ENCODE results near the gene TYRO3.

TYRO3 gene

GRCh38 chr15:41597787-41598186 lies 38.8 kb downstream of the TYRO3 start:
- Mint-ChIP-seq H3K4me3 (no peak overlapping the region), H3K27me3 (peaks cover 6% of the 10 kb centered on the region), H3K4me1 (ENCODE audit: low read depth) (no peaks in the 10 kb centered on the region), H3K9me3 (no peaks in the 10 kb centered on the region), H3K27ac (no peak overlapping the region), H3K36me3 (ENCODE audit: low read depth) (no peaks in the 10 kb centered on the region)

- Mint-ChIP-seq H3K36me3 (ENCODE audit: low read depth) (no peaks in the 10 kb centered on the region), H3K27ac (no peak overlapping the region), H3K4me1 (ENCODE audit: low read depth) (peaks cover 5% of the 10 kb centered on the region), H3K9me3 (no peaks in the 10 kb centered on the region), H3K27me3 (peaks cover 5% of the 10 kb centered on the region), H3K4me3 (no peak overlapping the region)
These were observed 40.0 kb downstream of the TYRO3 start for GRCh38 chr15:41599061-41599460.

- no peaks in the 10 kb centered on the region for H3K9me3 Mint-ChIP-seq
- peaks cover 12% of the 10 kb centered on the region for H3K27me3 Mint-ChIP-seq
- no peak overlapping the region for H3K4me3 Mint-ChIP-seq
- peaks cover 10% of the 10 kb centered on the region for H3K4me1 Mint-ChIP-seq (ENCODE audit: low read depth)
- H3K27ac Mint-ChIP-seq = no peak overlapping the region
- no peaks in the 10 kb centered on the region for H3K36me3 Mint-ChIP-seq (ENCODE audit: low read depth)
These were observed 44.5 kb downstream of the TYRO3 start for GRCh38 chr15:41603411-41603935.

GRCh38 chr15:41603941-41604911 lies 45.2 kb downstream of the TYRO3 start:
- Mint-ChIP-seq H3K27me3 (peaks cover 12% of the 10 kb centered on the region), H3K36me3 (ENCODE audit: low read depth) (no peaks in the 10 kb centered on the region), H3K4me3 (peak overlapping the region; percentile 37), H3K27ac (no peak overlapping the region), H3K4me1 (ENCODE audit: low read depth) (peaks cover 10% of the 10 kb centered on the region), H3K9me3 (no peaks in the 10 kb centered on the region)

- Mint-ChIP-seq H3K36me3 (ENCODE audit: low read depth) (no peaks in the 10 kb centered on the region), H3K4me1 (ENCODE audit: low read depth) (peaks cover 10% of the 10 kb centered on the region), H3K4me3 (no peak overlapping the region), H3K27ac (no peak overlapping the region), H3K9me3 (no peaks in the 10 kb centered on the region), H3K27me3 (peaks cover 16% of the 10 kb centered on the region)
These were observed 46.6 kb downstream of the TYRO3 start for GRCh38 chr15:41605566-41605965.

- Mint-ChIP-seq H3K36me3 (ENCODE audit: low read depth) (no peaks in the 10 kb centered on the region), H3K4me1 (ENCODE audit: low read depth) (peaks cover 10% of the 10 kb centered on the region), H3K27me3 (peaks cover 16% of the 10 kb centered on the region), H3K27ac (no peak overlapping the region), H3K4me3 (no peak overlapping the region), H3K9me3 (no peaks in the 10 kb centered on the region)
These were observed 48.0 kb downstream of the TYRO3 start for GRCh38 chr15:41606997-41607396.

- Mint-ChIP-seq H3K4me1 (ENCODE audit: low read depth) (peaks cover 4% of the 10 kb centered on the region), H3K27me3 (peaks cover 10% of the 10 kb centered on the region), H3K9me3 (no peaks in the 10 kb centered on the region), H3K4me3 (no peak overlapping the region), H3K27ac (no peak overlapping the region), H3K36me3 (ENCODE audit: low read depth) (no peaks in the 10 kb centered on the region)
These were observed 50.1 kb downstream of the TYRO3 start for GRCh38 chr15:41609123-41609522.

GRCh38 chr15:41610048-41610447 lies 51.0 kb downstream of the TYRO3 start:
- Mint-ChIP-seq H3K27me3 (peaks cover 10% of the 10 kb centered on the region), H3K27ac (no peak overlapping the region)

GRCh38 chr15:41620536-41621199 lies 61.7 kb downstream of the TYRO3 start:
- H3K4me3 Mint-ChIP-seq = peak overlapping the region; percentile 75
- peaks cover 6% of the 10 kb centered on the region for H3K27me3 Mint-ChIP-seq
- H3K36me3 Mint-ChIP-seq (ENCODE audit: low read depth) = no peaks in the 10 kb centered on the region
- H3K9me3 Mint-ChIP-seq = peaks cover 4% of the 10 kb centered on the region
- H3K4me1 Mint-ChIP-seq (ENCODE audit: low read depth) = peaks cover 26% of the 10 kb centered on the region
- peak overlapping the region; percentile 76 for H3K27ac Mint-ChIP-seq

More at GRCh38 chr15:41610048-41610447, 51.0 kb downstream of the TYRO3 start:
- Mint-ChIP-seq H3K4me3 (no peak overlapping the region), H3K4me1 (ENCODE audit: low read depth) (no peaks in the 10 kb centered on the region), H3K36me3 (ENCODE audit: low read depth) (no peaks in the 10 kb centered on the region), H3K9me3 (no peaks in the 10 kb centered on the region)

- Mint-ChIP-seq H3K36me3 (ENCODE audit: low read depth) (no peaks in the 10 kb centered on the region), H3K4me3 (peak overlapping the region; percentile 75), H3K27ac (peak overlapping the region; percentile 76), H3K27me3 (peaks cover 6% of the 10 kb centered on the region), H3K4me1 (ENCODE audit: low read depth) (peaks cover 26% of the 10 kb centered on the region), H3K9me3 (peaks cover 4% of the 10 kb centered on the region)
These were observed 62.5 kb downstream of the TYRO3 start for GRCh38 chr15:41621200-41622193.

GRCh38 chr15:41622901-41623300 lies 63.9 kb downstream of the TYRO3 start:
- Mint-ChIP-seq H3K27me3 (peaks cover 6% of the 10 kb centered on the region), H3K36me3 (ENCODE audit: low read depth) (no peaks in the 10 kb centered on the region), H3K9me3 (peaks cover 4% of the 10 kb centered on the region), H3K4me3 (peak overlapping the region; percentile 17), H3K4me1 (ENCODE audit: low read depth) (peaks cover 26% of the 10 kb centered on the region), H3K27ac (no peak overlapping the region)

- Mint-ChIP-seq H3K27ac (no peak overlapping the region), H3K4me3 (no peak overlapping the region), H3K9me3 (no peaks in the 10 kb centered on the region), H3K27me3 (no peaks in the 10 kb centered on the region), H3K36me3 (ENCODE audit: low read depth) (no peaks in the 10 kb centered on the region), H3K4me1 (ENCODE audit: low read depth) (peaks cover 6% of the 10 kb centered on the region)
These were observed 68.2 kb downstream of the TYRO3 start for GRCh38 chr15:41627203-41627602.

GRCh38 chr15:41629463-41629862 lies 70.5 kb downstream of the TYRO3 start:
- Mint-ChIP-seq H3K36me3 (ENCODE audit: low read depth) (no peaks in the 10 kb centered on the region), H3K4me1 (ENCODE audit: low read depth) (peaks cover 5% of the 10 kb centered on the region), H3K27ac (no peak overlapping the region), H3K27me3 (no peaks in the 10 kb centered on the region), H3K4me3 (no peak overlapping the region), H3K9me3 (no peaks in the 10 kb centered on the region)

- Mint-ChIP-seq H3K36me3 (ENCODE audit: low read depth) (no peaks in the 10 kb centered on the region), H3K27me3 (no peaks in the 10 kb centered on the region), H3K9me3 (no peaks in the 10 kb centered on the region), H3K4me3 (no peak overlapping the region), H3K27ac (no peak overlapping the region), H3K4me1 (ENCODE audit: low read depth) (peaks cover 5% of the 10 kb centered on the region)
These were observed 70.9 kb downstream of the TYRO3 start for GRCh38 chr15:41629883-41630282.

Measured in stimulated activated naive CD8-positive, alpha-beta T cell treated with anti-CD3 and anti-CD28 coated beads, Interleukin-15, Interleukin-2, amounts not matched to agents 100 ng/mL and 50 ng/mL, for 24 hours (primary cell).